ENCODE data around the gene SLC5A3. TPM values are rescaled to one million over a fixed set of nuclear protein-coding genes. Genes with fewer than 3 reads are reported as not detected.

Gene SLC5A3
- total RNA-seq, 3 donors from 2014 or later, result 17.0 to 54.9 (median 38.6) TPM

GRCh38 chr21:34078915-34079314, 5.5 kb downstream of the SLC5A3 start:
- Histone ChIP-seq H3K36me3 (no peaks in the 10 kb centered on the region), H3K27me3 (no peaks in the 10 kb centered on the region), H3K4me3 (no peak overlapping the region), H3K4me1 (peaks cover 0 to 23% of the 10 kb centered on the region in 2 donors), H3K9me3 (no peaks in the 10 kb centered on the region), H3K27ac (no peak overlapping the region)
- TF ChIP-seq CTCF (IDR thresholded peaks at IDR 0.05), result no peak
- no peak for TF ChIP-seq POLR2A (IDR thresholded peaks at IDR 0.05)
- intact Hi-C loops (cut with DNase I; ENCODE audit: low total_unique reads), result no loop called here
- no peak for DNase-seq (ENCODE audit: low spot score in 2 of 2)

GRCh38 chr21:34080710-34081109, 7.3 kb downstream of the SLC5A3 start:
- intact Hi-C loops (cut with DNase I; ENCODE audit: low total_unique reads), result no loop called here

GRCh38 chr21:34082769-34083168, 9.4 kb downstream of the SLC5A3 start:
- no peaks in the 10 kb centered on the region for H3K9me3 ChIP-seq
- intact Hi-C loops (cut with DNase I; ENCODE audit: low total_unique reads), result no loop called here
- peaks cover 0 to 10% of the 10 kb centered on the region in 2 donors for H3K4me1 ChIP-seq
- no peaks in the 10 kb centered on the region for H3K27me3 ChIP-seq
- H3K36me3 ChIP-seq, result no peaks in the 10 kb centered on the region
- DNase-seq (ENCODE audit: low spot score in 2 of 2), result no peak
- TF ChIP-seq POLR2A (IDR thresholded peaks at IDR 0.05), result no peak
- no peak for TF ChIP-seq CTCF (IDR thresholded peaks at IDR 0.05)
- TF ChIP-seq POLR2AphosphoS5 (IDR thresholded peaks at IDR 0.05), result no peak
- no peak overlapping the region for H3K4me3 ChIP-seq
- H3K27ac ChIP-seq, result no peak overlapping the region

More at GRCh38 chr21:34080710-34081109, 7.3 kb downstream of the SLC5A3 start:
- Histone ChIP-seq H3K27ac (no peak overlapping the region), H3K9me3 (no peaks in the 10 kb centered on the region), H3K36me3 (no peaks in the 10 kb centered on the region), H3K4me1 (peaks cover 0 to 13% of the 10 kb centered on the region in 2 donors), H3K4me3 (no peak overlapping the region), H3K27me3 (no peaks in the 10 kb centered on the region)
- no peak for DNase-seq (ENCODE audit: low spot score in 2 of 2)
- no peak for TF ChIP-seq POLR2A (IDR thresholded peaks at IDR 0.05)
- TF ChIP-seq CTCF (IDR thresholded peaks at IDR 0.05), result no peak
- TF ChIP-seq POLR2AphosphoS5 (IDR thresholded peaks at IDR 0.05), result no peak

GRCh38 chr21:34083357-34083756, 10.0 kb downstream of the SLC5A3 start:
- no peaks in the 10 kb centered on the region for H3K36me3 ChIP-seq
- TF ChIP-seq POLR2A (IDR thresholded peaks at IDR 0.05) (no peak), POLR2AphosphoS5 (IDR thresholded peaks at IDR 0.05) (no peak), CTCF (IDR thresholded peaks at IDR 0.05) (no peak)
- H3K4me3 ChIP-seq, result no peak overlapping the region
- intact Hi-C loops (cut with DNase I; ENCODE audit: low total_unique reads), result no loop called here
- no peaks in the 10 kb centered on the region for H3K9me3 ChIP-seq
- no peak overlapping the region for H3K27ac ChIP-seq
- H3K27me3 ChIP-seq, result no peaks in the 10 kb centered on the region
- DNase-seq (ENCODE audit: low spot score in 2 of 2), result no peak
- H3K4me1 ChIP-seq, result peaks cover 0 to 10% of the 10 kb centered on the region in 2 donors

- intact Hi-C loops (cut with DNase I; ENCODE audit: low total_unique reads), result no loop called here
- Histone ChIP-seq H3K4me1 (peaks cover 0 to 6% of the 10 kb centered on the region in 2 donors), H3K36me3 (no peaks in the 10 kb centered on the region), H3K9me3 (no peaks in the 10 kb centered on the region), H3K4me3 (no peak overlapping the region), H3K27me3 (no peaks in the 10 kb centered on the region), H3K27ac (no peak overlapping the region)
- no peak for DNase-seq (ENCODE audit: low spot score in 2 of 2)
- TF ChIP-seq POLR2A (IDR thresholded peaks at IDR 0.05) (no peak), CTCF (IDR thresholded peaks at IDR 0.05) (no peak), POLR2AphosphoS5 (IDR thresholded peaks at IDR 0.05) (no peak)
Observed at GRCh38 chr21:34085129-34085528, 11.8 kb downstream of the SLC5A3 start.
